GM19043 (cell line): ENCODE data around the gene FYB1.

Experiments
- ATAC-seq: cut with Tn5 transposase; IDR thresholded peaks from one replicate; pipeline ENCODE4 v1.9.1; 2021; ENCODE audit warnings: low read depth; ENCODE audit not compliant: unreplicated experiment

The FYB1 gene

DNA sequence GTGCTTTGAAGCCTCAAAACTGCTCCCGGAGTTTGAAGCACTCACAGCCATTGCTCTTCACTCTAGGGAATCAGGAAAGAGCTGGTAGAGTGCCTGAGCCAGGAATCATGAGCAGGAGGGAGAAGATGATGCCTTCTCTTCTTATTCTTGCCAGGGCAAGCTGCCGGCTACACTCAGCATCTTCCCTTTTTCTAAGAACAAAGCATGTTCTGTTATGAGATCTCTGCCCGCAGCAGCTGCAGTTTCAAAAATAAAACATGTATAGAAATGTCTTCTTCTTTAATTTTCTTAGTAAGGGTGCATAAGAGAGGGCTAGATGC, 87.3 kb downstream of the FYB1 start:
- ATAC-seq = no peak

DNA sequence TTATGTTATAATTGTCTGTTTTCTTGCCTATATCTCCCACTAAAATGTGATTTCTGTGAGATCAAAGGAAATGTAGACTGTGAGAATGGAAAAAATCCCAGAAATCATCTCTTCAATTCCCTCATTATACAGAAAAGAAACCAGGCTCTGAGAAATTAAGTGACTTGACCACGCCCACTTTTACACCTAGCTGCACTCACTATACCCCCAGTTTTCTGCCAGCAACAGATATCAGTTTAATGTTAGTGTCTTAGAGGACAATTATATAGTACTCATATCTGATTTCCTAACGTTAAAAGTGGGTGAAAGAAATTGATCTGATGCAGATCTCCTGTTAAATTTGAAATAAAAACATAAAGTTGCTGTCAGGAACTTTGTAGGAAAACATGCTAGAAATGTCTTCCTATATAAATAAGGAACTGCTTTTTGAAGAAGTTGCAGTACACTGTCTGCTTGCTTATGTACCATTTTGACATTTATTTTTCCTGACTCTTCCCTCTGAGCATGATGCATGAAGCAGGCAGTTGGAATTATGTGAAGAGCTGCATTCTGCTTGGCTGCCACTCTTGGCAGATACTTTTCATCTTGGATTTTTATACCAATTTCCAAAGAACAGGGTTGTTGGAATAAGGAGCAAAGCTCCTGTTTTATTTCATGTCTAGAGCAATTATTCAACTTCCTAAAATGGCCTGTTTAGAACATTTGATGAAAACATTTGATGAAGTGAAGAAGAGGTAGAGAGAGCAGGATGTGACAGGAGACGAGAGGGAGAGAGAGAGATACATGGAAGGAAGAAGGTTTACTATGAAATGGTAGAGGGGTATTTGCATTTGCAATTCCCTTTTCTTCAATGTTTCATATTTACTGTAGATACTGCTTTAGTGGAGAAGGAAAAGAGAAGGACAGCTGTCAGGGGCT, 87.9 kb downstream of the FYB1 start:
- no peak for ATAC-seq

DNA sequence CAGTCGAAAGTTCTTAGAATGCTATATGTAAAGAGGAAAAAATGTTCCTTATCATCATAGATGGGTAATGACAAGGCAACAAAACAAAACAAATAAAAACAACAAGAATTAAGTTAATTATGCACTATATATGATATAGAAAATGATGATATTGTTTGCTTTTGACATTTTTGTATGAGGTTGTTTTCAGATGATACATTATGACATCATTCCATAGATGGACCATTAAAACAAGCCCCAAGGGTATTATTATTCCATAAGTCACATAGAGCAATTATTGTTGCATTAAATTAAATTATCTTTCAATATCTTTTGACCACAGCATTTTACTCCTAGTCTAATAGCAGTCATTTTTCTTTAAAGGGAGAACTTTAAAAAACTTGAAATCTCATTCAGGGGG, 88.6 kb downstream of the FYB1 start:
- no peak for ATAC-seq

DNA sequence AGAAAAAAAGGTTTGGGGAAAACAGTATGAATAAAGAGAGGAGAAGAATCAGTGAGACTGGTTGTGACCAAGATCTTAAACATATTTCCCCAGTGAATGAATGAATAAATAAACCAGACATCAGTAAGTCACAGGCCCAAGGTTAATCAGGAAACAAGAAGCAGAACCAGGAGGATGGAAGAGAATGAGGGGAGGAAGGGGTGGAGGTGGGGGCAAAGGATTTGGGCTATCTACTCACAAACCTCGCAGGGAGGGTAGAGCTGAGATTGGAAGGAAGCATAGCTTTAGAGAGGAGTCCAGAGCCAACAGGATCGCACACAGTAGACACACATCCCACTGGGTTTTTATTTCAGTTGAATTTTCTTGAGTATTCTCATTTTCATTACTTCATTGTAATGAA, 97.4 kb downstream of the FYB1 start:
- no peak for ATAC-seq

DNA sequence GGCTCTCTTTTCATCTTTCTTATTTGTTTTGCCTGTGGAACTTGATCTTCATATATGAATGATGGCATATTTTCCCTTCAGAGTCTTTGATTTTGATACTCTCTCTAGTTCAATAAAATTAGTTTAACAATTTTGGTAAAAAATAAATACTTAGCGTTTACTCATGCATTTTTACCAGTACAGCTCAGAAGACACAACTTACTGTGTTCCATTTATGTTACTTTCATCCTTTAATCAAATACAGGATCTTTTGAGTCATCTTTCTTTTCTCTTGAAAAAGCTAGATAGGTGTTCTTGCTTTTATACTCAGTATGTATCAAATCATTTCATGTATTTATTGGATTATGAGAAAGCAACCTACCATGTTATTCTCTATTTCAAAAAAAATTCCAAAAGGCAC, 98.0 kb downstream of the FYB1 start:
- no peak for ATAC-seq

DNA sequence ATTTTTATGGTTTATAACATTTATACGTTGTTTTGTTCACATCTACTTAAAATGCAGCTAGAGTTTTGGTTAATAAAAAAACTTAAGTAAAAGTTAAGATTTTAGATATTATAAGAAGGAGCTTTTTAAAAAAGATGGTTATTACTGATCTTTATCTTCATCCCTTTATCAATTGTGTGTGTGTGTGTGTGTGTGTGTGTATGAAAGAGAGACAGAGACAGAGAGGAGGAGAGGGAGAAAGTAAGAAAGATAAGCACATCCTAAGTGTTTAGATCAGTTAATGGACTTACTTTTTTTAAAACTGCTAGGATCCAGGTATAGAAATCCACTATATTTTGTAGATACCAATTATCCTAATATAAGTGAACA, 99.3 kb downstream of the FYB1 start:
- ATAC-seq = no peak

DNA sequence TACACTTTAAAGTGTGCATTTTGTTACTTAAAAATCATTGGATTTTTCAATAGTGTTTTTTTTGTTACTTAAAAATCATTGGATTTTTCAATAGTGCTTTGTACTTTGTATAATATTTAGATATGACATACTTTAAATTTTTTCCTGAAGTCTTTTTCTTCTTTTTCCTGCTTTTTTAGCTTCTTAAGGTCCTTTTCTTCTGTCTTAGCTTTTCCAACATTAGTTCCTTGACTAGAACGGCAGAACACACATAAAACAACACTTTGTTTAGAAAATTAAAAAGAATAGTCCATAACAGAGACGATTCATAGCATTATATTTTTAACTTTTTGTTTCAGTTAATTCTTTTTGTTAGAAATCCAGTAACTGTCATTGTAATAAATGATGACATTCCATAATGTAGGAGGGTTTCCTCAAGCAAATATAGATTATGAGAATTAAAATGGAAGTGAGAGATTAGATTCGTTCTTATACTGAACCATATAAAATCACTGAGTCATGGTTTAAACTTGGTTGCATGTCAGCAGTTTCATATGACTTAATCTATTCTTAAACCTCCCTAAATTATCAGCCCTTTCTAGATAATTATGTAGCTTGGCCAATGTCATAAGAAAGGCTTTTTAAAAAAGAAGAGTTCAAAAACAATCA, 99.8 kb downstream of the FYB1 start:
- no peak for ATAC-seq

DNA sequence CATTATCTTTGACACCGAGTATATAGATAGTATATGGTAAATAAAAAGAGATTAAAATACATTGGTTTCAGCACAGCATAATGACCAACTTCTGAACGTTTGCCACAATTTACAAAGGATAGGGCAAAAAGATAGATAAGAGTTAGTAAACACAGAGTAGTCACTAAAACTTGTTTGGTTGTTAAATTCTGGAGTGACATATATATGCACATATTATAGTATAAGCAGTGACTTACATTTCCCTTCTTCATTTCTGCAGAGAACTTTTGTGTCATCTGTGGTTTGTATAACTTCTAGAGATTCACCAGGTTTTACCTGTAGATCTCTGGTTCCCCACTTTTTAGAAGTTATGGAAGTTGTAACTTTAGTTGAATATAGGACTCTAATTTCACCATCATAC, 100.7 kb downstream of the FYB1 start:
- no peak for ATAC-seq

DNA sequence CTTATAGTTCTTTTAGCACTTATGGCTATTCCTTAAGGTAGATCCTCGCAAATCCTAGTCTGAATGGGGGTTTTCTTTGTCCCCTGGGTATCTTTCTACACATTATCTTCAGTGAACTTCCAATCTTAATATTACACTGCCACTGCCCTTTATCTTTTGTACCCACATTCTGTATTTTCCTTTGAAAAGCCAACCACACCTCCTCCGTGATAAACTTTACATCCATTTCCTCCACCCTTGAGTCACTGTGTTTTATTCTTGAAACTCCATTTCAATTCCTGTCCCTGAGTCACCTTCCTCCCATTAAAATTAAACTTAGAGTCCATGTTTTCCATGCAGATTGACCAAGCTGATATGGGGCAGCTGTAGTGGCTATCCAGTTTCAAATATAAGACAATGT, 102.0 kb downstream of the FYB1 start:
- no peak for ATAC-seq

DNA sequence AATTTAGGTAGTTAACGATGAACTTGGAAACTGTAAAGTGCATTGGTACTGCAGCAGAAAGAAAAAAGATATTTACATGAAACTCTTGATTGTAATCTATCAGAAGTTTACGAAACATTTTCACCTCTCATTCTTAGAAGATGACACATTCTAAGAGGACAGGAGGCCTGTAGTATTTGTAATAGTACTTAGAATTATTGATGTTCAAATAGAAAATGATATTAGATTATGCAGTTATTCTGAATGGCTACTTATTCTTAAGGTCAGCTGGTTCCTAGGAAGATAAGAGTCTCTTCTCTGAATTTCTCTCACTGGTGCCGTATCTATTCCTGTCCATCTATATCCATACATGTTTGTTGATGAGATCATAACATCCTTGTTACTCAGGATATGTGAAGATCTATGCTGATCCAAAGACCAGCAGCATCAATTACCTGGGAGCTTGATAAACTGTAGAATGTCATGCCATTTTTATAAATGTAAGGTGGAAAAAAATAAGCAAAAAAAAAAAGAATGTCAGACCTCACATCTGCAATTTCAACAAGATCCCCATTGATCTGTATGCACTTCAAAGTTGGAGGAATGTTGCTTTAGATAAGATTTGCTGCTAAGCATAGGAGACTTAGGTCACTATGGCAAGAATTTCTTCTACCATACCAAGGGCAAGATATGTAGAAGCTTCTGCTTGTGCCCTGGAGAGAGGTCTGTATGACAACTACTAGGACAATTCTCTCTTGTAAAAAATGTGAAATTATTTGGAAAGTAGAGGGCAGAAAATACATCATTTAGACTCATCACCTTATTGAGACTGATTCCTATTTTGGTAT, 102.8 kb downstream of the FYB1 start:
- no peak for ATAC-seq

DNA sequence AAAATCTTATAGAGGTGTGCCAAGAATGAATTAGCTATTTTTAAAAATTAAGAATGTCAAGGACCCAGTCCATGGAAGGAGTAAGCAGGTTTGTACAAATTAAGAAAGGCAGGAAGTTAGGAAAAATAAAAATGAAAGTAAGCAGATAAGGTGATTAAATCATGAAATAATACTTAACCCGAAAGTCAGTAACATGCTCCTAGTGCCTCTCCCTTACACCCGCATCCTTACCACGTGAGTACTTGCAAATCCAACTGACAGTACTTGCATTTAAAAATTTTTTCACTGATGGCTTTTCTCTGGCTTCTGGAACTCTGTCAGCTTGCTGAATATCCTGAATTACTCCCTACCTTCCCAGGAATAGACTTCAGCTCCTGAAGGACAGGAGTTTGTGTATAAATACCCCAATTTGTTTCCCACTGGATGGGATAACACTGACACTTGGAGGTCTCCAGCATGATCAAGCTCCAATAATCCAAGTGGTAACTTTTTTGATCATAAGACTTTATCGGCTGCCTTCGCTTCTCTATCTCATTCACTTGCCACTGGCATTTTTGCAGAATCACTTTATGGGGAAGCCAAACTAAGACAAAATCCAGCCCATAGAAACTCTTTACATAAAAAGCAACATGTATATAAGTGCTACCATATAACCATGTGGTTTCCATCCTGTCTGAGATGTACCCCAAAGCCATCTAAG, 103.6 kb downstream of the FYB1 start:
- ATAC-seq = no peak

DNA sequence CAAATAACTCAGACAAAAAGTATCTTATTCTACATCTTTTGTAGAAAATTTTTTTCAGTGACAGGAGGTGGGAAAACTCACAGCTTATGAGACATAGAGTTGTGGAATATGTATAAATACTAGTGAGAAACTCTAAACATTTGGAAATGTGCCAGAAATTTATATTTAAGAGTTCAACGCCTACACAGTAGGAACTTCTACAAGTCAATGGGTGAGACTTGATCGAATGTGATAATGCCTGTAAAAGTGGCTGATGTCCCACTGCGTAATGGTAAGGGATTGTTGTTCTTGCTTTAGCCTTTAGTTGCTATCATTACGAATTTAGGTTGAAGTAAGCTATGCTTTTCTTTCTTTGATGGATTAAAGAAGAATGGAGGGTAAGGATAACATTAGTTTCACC, 105.2 kb downstream of the FYB1 start:
- ATAC-seq = no peak

DNA sequence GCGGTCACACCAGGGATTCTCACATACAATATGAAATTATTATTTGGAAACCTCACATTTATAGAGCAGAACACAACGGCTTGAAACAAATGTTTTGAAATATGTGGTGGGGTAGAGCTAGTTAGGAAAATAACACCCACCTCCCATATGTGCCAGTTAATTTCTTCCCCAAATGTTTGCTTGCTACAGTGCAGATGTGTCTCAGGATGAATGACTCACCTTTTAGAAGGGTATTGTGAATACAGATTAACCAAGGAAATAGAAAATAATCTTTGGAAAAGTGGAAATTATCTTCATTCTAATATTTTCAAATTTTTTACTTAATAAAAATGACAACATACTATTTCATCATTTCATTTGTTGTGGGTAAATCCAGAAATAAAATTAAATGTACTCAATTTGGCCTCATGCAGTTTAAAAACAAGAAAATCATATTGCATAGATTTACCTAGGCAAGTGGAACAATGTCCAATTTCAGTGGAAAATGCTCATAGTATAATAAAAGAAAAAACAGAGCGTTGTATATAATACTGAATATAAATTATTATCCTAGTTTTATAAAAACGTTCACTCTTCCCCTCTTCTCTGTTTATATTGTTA, 105.9 kb downstream of the FYB1 start:
- ATAC-seq = no peak

DNA sequence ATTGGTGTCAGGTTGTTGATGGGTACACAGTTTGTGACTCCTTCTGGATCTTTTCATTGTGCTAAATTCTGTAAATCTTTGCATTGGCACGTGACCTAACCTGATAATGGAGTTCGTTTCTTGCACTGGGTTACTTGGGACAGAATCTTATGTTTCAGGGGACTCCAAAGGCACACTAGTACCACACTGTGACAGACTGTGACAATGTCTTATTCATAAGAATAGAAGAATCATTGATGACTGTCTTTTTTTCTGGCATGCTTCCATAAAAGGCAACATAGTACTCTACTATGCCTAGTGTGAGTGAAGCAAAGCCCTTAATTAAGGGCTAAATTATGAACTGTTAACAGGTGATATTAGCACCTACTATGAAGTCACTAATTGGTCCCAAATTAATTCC, 109.8 kb downstream of the FYB1 start:
- no peak for ATAC-seq

DNA sequence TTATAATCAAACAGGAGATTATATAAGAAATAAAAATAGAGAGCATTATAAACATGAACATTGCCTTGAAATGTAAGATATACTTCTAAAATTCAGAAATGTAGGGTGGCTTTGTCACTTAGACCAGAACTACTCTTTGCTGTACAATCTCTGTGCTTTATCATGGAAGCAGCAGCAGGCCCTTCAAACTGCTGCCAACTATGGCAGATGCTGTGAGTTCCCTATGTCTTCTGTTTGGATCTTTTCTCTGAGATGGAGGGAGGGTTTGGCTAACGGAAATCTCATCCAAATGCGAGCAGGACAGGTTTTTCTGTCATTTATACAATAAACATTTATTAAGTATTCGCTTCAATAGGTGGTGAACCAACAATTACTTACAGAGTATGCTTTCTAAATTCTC, 110.4 kb downstream of the FYB1 start:
- no peak for ATAC-seq

DNA sequence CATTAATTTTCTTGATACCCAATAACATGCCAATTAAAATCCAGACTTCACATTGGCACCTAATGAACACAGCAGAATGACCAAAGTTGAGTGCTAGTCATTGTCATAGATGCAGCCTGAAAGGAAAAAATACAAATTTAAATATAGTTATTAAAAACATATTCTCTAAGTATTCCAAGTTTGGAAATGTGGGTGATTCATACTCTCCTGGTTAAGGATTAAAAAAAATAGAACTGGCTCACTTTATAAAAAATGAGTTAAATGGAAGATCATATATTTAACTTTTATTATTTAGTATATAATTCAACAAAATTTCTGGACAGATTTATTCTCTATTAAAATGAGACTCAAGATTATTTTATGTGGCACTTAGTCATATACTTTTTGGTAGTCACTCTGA, 112.0 kb downstream of the FYB1 start:
- ATAC-seq = no peak

DNA sequence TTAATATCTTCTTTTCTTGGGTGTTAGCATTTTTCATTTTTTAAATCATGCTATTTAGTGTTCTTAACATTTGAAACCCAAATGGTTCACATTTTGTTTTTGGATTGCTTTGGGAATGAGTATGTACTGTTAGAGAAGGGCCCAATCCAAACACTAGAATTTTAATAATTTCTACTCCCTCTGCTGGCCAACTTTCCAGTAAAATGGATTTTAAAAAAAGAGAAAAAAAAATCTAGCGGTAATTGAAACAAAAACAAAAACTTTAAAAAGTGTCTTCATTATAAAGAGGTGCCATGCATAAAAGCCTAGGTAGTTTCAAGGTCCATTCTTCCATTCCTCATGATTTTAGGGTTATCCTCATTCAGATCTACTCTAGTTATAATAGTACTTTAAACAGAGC, 113.0 kb downstream of the FYB1 start:
- ATAC-seq = no peak

DNA sequence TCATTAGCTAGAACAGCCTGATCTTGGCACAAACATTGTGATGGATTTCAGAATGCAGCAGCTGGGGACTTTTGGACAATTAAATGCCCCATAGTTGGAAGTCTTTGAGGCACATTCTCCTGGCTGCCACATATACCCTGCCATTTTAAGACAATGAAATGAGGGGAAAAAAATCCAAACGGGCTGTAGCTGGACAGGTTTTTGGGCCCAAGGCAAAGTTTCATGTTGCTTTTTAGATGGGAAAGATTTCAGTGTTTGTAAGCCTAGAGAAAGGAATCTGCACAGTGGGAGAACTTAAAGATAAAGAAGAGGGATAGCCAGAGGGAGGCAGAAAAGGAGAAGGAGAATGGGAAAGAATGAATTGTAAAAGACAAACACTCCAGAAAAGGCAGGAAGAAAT, 115.1 kb downstream of the FYB1 start:
- ATAC-seq = no peak

DNA sequence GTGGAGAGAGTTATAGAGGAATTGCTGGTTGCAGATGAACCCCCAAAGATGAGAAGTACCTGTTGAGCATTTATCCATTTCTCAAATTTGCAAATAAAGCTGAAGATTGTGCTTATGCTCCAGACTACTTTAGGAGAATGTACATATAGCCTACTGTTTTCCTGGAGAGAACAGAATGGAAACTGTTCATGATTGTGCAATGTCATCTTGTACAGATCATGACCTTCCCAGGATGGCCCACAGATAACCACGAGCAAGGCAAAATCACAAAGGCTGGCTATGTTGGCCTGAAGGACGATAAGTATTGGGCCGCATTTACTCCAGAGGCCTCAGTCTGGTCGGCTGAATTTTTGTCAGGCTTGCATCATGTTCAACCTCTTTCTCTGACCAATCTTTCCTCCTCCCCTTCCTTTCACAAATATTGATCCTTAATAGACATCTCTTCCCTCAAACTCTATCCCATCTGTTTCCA, 116.6 kb downstream of the FYB1 start:
- no peak for ATAC-seq

DNA sequence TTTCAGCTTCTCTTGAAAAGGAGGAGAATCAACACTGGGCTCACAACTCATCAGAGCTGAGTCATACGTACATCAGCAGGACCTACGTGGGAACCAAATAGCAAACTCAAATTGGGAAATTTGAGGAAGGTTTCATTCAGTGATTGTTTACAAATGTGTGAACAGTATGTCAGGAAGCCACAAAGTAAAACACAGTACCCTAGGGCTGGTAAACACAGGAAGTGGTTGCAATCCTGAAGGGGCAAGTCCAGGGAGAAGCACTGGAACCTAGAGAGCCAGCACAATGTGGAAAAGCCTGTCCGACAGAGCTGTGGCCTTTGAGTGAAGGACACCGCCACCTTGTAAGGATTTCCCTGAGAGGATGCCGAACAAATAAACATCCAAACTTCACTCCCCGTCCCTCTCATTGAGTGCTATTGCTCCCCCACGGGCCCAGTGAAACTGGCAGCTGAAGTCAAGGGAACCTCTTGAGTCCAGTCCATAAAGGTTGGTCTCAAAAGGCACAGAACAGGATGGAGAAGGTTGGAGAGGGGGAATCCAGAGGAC, 118.4 kb downstream of the FYB1 start:
- ATAC-seq = no peak
